ENCODE data around the gene BTD. TPM values are rescaled to one million over a fixed set of nuclear protein-coding genes. Genes with fewer than 3 reads are reported as not detected.

BTD gene
- polyA plus RNA-seq, 1 donor (not counting 4 experiments of a cell fraction or from before 2014, with no cell fraction given): 12.0 TPM

DNA sequence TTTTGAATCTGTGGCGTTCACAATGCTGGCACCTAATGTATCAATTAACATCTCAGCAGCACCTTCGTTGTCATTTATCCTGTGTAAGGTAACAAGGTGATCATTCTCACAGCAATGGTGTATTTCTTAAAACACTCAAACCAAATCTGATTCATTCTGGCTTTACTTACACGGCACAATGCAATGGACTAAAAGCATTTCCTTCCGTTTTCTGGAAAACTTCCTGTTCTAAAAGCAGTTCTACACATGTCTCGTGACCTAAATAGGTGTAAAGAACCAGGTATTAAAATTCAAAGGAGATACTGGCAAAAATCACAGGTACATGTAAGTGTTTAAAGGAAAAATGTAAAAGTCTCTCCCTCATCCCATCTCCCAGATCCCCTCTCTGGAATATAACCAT, 77.8 kb downstream of the BTD start:
- DNase-seq (ENCODE audit: low read depth, low spot score) (no peak), FAIRE-seq (no peak)
- Histone ChIP-seq H4K20me1 (ENCODE audit: control insufficient read depth, extremely low read depth, insufficient read depth, low read length) (no peaks in the 10 kb centered on the region), H3K27ac (ENCODE audit: control insufficient read depth, insufficient read depth, low read length) (no peak overlapping the region), H3K4me1 (ENCODE audit: control insufficient read depth, extremely low read depth, insufficient read depth, low read length) (no peaks in the 10 kb centered on the region), H3K36me3 (ENCODE audit: control insufficient read depth in 2 of 2, extremely low read depth in 1 of 2, insufficient read depth in 2 of 2, low read length in 2 of 2) (peaks cover 9 to 15% of the 10 kb centered on the region in 2 experiments), H3K9me1 (ENCODE audit: control insufficient read depth, extremely low read depth, insufficient read depth, low read length) (no peaks in the 10 kb centered on the region), H3K79me2 (ENCODE audit: control insufficient read depth, insufficient read depth, low read length) (no peaks in the 10 kb centered on the region), H2AFZ (ENCODE audit: control insufficient read depth, low read length) (no peak overlapping the region), H3K4me3 (ENCODE audit: control insufficient read depth in 2 of 3, extremely low read depth in 1 of 3, insufficient read depth in 2 of 3, low read depth in 1 of 3, low read length in 3 of 3) (no peak overlapping the region), H3K9ac (ENCODE audit: control insufficient read depth, extremely low read depth, insufficient read depth, low read length) (no peak overlapping the region), H3K4me2 (ENCODE audit: control insufficient read depth, extremely low read depth, insufficient read depth, low read depth, low read length) (no peak overlapping the region), H3K27me3 (ENCODE audit: control insufficient read depth, extremely low read depth, insufficient read depth, low read length) (no peaks in the 10 kb centered on the region), H3K9me3 (ENCODE audit: control insufficient read depth, low read depth, low read length) (no peaks in the 10 kb centered on the region)
- dilution Hi-C loops (cut with MboI; ENCODE audit: extremely low pct_ligation_motif_present, low sequenced_read_pairs): no loop called here
- TF ChIP-seq, protein P1, sequence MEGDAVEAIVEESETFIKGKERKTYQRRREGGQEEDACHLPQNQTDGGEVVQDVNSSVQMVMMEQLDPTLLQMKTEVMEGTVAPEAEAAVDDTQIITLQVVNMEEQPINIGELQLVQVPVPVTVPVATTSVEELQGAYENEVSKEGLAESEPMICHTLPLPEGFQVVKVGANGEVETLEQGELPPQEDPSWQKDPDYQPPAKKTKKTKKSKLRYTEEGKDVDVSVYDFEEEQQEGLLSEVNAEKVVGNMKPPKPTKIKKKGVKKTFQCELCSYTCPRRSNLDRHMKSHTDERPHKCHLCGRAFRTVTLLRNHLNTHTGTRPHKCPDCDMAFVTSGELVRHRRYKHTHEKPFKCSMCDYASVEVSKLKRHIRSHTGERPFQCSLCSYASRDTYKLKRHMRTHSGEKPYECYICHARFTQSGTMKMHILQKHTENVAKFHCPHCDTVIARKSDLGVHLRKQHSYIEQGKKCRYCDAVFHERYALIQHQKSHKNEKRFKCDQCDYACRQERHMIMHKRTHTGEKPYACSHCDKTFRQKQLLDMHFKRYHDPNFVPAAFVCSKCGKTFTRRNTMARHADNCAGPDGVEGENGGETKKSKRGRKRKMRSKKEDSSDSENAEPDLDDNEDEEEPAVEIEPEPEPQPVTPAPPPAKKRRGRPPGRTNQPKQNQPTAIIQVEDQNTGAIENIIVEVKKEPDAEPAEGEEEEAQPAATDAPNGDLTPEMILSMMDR (optimal IDR thresholded peaks at IDR 0.05 in 1 of 3, IDR thresholded peaks at IDR 0.05 in 1 of 3, conservative IDR thresholded peaks at IDR 0.05 in 1 of 3; ENCODE audit: extremely low read depth in 1 of 3, insufficient read depth in 2 of 3, low read length in 3 of 3): no peak
- no peak for TF ChIP-seq EZH2 (IDR thresholded peaks at IDR 0.05; ENCODE audit: low read length)

DNA sequence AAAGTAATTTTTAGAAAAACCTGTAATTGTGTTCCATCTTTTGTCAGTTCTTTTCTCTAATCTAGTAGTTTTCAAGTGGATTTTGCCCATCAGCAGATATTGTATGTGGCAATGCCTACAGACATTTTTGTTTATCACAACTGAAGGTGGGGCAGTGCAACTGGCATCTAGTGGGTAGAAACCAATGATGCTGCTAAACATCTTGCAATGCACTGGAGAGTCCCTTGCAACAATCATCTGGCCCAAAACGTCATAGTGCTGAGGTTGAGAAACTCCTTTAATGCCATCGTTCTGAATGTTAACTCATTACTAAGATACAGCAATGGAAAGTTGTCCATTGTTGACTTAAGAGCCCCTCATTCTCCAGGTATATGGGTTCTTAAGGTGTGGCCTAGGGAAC, 80.1 kb downstream of the BTD start:
- no peak overlapping the region for H2AFZ ChIP-seq (ENCODE audit: control insufficient read depth, low read length)
- FAIRE-seq: no peak
- no peaks in the 10 kb centered on the region for H3K79me2 ChIP-seq (ENCODE audit: control insufficient read depth, insufficient read depth, low read length)

More for the DNA sequence above, 80.1 kb downstream of the BTD start:
- H3K27me3 ChIP-seq (ENCODE audit: control insufficient read depth, extremely low read depth, insufficient read depth, low read length): no peaks in the 10 kb centered on the region
- no peak overlapping the region for H3K27ac ChIP-seq (ENCODE audit: control insufficient read depth, insufficient read depth, low read length)
- dilution Hi-C loops (cut with MboI; ENCODE audit: extremely low pct_ligation_motif_present, low sequenced_read_pairs): no loop called here
- no peaks in the 10 kb centered on the region for H3K9me1 ChIP-seq (ENCODE audit: control insufficient read depth, extremely low read depth, insufficient read depth, low read length)
- no peak overlapping the region for H3K9ac ChIP-seq (ENCODE audit: control insufficient read depth, extremely low read depth, insufficient read depth, low read length)
- no peak overlapping the region for H3K4me2 ChIP-seq (ENCODE audit: control insufficient read depth, extremely low read depth, insufficient read depth, low read depth, low read length)
- no peak overlapping the region for H3K4me3 ChIP-seq (ENCODE audit: control insufficient read depth in 2 of 3, extremely low read depth in 1 of 3, insufficient read depth in 2 of 3, low read depth in 1 of 3, low read length in 3 of 3)
- no peak for DNase-seq (ENCODE audit: low read depth, low spot score)
- no peaks in the 10 kb centered on the region for H3K9me3 ChIP-seq (ENCODE audit: control insufficient read depth, low read depth, low read length)
- peaks cover 12 to 18% of the 10 kb centered on the region in 2 experiments for H3K36me3 ChIP-seq (ENCODE audit: control insufficient read depth in 2 of 2, extremely low read depth in 1 of 2, insufficient read depth in 2 of 2, low read length in 2 of 2)
- no peaks in the 10 kb centered on the region for H4K20me1 ChIP-seq (ENCODE audit: control insufficient read depth, extremely low read depth, insufficient read depth, low read length)
- H3K4me1 ChIP-seq (ENCODE audit: control insufficient read depth, extremely low read depth, insufficient read depth, low read length): no peaks in the 10 kb centered on the region
- no peak for TF ChIP-seq EZH2 (IDR thresholded peaks at IDR 0.05; ENCODE audit: low read length)
- TF ChIP-seq, protein P1 (optimal IDR thresholded peaks at IDR 0.05 in 1 of 3, IDR thresholded peaks at IDR 0.05 in 1 of 3, conservative IDR thresholded peaks at IDR 0.05 in 1 of 3; ENCODE audit: extremely low read depth in 1 of 3, insufficient read depth in 2 of 3, low read length in 3 of 3): no peak
